ENCODE data around the gene SDK2. TPM values are rescaled to one million over a fixed set of nuclear protein-coding genes. Genes with fewer than 3 reads are reported as not detected.

SDK2 gene
- total RNA-seq, 1 experiment from 2014 or later = not detected

DNA sequence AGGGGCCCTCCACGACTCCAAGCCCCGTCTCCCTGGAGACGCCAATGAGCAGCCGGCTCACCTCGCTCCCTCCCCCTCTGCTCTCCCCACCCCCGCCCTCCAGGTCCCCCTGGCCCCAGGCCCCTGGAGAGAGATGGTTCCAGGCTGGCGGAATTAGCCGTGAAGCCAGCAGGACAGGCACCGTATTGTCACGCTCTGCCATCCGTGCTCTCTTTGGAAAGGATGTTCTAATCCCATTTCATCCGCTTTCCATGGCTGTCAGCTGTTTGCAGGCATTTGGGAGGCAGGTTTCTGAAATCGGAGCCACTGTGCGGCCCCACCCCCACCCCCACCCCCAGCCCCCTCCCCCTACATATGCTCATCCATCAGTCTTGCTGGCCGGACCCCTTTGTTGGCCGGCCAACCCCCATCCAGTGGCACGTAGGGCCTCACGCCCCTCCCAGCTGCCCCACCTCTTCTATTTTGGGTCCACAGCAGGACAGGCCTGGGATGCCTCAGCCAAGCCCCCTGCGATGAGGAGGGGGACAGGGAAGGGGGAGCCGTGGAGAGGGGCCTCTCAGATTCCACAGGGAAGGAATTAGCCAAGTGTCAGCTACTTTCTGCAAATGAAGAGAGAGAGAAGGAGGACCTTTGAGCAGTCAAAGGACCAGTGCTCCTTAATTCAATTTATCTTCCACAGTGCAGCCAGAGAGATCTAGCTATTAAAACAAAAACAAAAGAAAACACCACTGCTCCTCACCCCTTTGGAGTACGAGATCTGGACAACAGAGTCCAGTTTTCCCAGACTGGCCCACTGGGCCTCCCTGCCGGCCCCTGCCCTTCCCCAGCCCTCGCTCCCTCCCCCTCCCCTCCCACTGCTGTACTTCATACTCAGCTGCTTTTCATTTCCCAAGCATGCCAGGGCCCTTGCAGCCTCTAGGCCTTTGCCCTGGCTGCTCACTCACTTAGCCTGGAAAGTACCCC, 30.7 kb downstream of the SDK2 start:
- DNase-seq (ENCODE audit: low spot score) = no peak

DNA sequence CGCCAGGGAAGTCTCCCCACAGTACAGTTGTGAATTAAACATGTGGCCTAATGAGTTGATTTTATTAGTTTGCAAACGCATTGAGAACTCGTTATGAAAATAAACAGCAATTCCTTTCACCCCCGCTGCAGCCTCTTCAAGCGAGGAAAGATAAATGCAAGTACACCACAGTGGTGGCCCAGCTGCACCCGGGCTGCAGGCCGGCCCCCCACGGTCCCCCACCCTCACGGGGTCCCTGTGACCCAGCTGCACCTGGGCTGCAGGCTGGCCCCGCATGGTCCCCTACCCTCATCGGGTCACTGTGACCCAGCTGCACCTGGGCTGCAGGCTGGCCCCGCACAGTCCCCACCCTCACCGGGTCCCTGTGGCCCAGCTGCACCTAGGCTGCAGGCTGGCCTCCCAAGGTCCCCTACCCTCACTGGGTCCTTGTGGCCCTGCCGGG, 32.2 kb downstream of the SDK2 start:
- no peak for DNase-seq (ENCODE audit: low spot score)

DNA sequence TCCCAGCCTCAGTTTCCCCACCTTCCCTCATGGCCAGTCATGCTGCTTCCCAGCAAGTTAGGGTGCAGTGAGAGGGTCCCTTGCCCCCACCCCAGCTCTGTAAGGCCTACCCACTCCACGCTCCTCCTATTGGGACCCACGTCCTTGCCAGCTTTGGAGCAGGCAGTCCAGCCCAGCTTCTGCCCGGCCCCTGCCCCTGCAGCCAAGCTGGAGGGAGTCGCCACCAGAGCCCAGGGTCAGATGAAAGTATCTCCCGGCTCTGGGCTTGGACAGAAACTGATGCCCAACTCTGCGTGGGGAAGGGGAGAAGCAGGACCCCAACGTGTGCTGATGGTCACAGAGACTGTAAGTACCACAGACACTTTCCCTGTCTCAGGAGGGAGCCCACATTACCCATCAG, 32.6 kb downstream of the SDK2 start:
- no peak for DNase-seq (ENCODE audit: low spot score)

DNA sequence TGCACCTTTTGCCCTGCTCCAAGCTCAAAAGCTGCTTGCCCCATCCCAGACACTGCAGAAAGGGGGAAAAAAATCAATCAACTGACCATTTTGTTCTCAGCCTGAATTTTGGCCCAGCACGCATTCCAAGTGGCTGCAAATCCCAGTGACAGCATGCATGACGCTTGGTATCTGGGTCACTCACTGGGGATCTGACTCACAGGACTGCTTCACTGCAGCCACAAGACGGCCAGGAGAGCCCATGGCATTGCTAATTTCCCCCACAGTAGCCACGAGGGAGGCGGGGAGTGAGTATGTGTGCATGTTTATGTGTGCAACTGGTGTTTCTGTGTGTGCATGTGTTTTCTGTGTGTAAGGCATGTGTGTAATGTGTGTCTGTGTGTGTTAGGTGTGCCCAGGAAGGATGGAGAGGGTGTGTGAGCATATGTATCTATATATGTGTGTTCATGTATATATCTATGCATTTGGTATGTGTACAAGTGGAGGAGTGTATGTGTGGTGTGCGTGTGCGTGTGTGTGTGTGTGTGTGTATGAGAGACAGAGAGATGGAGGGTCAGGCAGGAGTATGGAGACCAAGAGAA, 33.8 kb downstream of the SDK2 start:
- DNase-seq (ENCODE audit: low spot score) = no peak

DNA sequence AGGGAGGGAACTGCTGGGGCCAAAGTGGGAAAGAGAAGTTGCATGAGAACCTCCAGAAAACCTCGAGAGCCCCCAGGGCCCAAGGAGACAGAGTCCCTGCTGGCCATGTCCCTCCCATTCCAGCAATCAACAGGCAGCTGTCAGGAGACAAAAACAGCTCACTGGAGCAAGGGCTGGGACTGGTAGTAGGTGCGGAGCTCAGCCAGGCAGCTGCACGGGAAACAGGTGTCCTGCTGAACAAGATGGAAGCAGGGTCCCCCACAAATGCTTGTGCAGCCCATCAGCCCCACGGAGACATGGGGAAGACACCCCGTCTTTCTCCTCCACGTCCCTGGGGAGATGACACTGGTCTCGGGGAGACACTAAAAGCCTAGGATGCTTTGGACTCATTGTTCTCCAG, 34.5 kb downstream of the SDK2 start:
- no peak for DNase-seq (ENCODE audit: low spot score)

GRCh38 chr17:73609060-73609459, 35.2 kb downstream of the SDK2 start:
- DNase-seq (ENCODE audit: low spot score) = no peak

GRCh38 chr17:73605444-73605843, 38.8 kb downstream of the SDK2 start:
- no peak for DNase-seq (ENCODE audit: low spot score)

GRCh38 chr17:73604476-73604875, 39.8 kb downstream of the SDK2 start:
- no peak for DNase-seq (ENCODE audit: low spot score)

GRCh38 chr17:73603971-73604370, 40.3 kb downstream of the SDK2 start:
- DNase-seq (ENCODE audit: low spot score) = no peak

DNA sequence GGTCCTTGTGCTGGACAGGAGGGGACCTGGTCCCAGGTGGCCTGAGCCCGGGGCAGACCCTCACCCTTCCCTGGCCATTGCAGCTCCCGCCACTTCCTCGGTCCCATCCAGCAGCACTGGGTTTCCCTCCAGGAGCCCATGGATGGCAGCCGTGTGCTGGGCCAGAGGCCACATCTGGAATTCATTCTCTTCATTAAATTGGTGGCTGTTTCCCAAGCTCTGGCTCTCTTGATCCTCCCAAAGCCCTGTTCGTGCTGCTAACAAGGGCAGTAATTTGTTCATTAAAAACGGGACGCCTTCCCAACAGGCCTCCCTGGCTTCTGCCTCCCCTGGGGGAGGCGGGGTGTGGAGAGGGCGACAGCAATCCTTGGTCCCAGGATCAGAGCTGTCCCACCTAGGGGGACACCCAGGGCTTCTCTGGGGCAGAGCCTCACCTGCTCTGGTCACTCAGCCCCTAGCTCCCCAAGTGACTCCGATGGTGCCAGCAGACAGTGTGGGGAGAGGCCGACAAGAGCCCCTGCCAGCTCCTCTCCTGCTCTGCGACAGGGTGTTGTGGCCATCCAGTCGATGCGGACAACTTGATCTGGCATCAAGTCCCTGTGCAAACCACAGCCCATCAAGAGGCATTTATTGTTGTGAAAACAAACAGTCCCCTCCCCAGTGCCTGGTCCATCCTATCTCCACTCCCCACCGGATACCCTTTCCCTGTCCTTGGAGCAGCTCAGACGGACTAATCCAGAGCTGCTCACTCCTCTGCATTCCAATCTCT, 44.0 kb downstream of the SDK2 start:
- DNase-seq (ENCODE audit: low spot score) = no peak

- DNase-seq (ENCODE audit: low spot score) = no peak
Measured at GRCh38 chr17:73599599-73599998, 44.6 kb downstream of the SDK2 start.

- DNase-seq (ENCODE audit: low spot score) = no peak
Measured at GRCh38 chr17:73598212-73598611, 46.0 kb downstream of the SDK2 start.

GRCh38 chr17:73595931-73596330, 48.3 kb downstream of the SDK2 start:
- DNase-seq (ENCODE audit: low spot score) = no peak

DNA sequence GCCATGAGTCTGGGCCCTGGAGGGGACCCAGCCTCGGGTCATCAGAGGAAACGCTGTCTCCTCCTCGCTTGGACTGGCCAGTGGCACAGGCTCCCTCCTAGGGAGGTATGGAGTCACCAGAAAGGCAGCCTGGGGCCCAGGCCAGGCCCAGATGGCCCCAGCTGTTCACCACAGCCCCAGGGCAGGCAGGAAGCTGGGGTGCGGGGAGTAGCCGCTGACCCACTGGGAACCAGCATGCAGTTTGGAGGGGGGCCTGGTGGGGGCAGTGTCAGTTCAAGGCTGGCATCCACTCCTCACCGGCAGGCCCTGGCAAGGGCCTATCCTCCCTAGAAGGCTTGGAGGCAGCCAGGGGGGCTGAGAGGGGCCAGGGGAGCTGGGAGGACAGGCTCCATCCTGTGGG, 48.8 kb downstream of the SDK2 start:
- no peak for DNase-seq (ENCODE audit: low spot score)

DNA sequence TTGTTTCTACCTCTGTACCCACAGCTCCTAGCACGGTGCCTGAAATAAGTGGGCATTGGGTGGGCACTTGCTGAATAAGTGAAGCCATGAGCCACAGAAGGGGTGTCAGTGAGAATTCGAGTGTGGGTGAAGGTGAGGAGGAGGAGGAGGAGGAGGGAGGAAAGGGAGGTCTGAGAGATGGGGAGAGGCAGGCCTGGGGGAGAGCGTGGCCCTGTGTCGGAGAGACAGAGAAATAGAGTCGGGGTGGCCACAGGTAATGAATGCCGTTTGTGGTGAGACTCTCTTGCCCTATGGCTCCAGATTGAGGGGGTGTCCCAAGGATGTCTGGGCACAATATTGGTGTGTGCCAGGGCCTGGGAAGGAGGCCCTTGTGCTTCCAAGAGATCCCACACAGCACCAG, 49.2 kb downstream of the SDK2 start:
- no peak for DNase-seq (ENCODE audit: low spot score)

- DNase-seq (ENCODE audit: low spot score) = no peak
Measured at GRCh38 chr17:73594598-73594997, 49.6 kb downstream of the SDK2 start.

- DNase-seq (ENCODE audit: low spot score) = no peak
Measured at GRCh38 chr17:73594025-73594424, 50.2 kb downstream of the SDK2 start.

DNA sequence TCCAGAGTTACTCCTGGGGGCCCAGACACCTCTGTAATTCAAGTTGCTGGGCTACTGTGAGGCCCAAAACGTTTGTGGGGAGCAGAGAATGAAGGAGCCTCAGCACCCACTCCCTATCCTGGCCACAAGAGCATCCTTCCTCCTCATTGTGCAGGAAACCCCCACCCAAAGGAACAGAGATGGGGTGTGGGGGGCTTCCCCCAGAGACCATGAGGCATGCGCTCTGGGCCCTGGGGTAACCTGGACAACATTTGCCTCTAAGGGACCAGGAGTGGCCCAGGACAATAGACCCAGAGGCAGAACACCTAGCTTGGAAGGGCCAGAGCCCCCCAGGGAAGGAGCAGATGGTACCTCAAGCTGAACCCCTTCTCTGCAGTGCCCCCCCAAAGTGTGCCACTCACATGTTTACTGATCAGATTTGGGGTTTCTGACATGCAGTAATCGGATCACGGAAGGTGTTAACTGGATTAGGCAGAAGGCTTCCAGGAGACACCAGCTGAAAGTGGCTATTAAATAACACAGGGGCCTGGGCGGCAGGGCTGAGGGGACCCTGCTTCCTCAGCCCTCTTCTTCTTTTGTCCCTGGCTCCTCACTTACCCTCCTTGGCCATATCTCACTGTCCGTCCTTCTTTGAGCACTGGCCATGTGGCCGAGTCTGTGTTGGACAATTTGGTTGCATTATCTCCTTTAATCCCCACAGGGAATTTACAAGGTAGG, 50.8 kb downstream of the SDK2 start:
- no peak for DNase-seq (ENCODE audit: low spot score)

GRCh38 chr17:73592501-73592961, 51.7 kb downstream of the SDK2 start:
- DNase-seq (ENCODE audit: low spot score) = no peak

DNA sequence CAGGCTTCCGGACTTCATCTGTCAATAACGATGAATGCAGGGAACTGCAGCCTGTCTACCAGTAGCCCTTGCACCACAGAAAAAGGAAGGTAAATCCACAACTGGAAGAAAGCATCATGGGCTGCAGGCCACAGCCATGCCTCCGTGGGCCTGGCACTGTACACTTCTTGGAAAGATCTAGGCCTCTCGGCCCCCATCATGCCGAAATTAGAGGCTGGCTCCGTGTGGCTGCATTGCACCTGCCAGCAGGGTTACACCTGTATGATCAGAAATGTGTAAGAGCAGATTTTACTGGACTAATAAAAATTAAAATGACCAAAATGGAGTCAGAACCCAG, 52.2 kb downstream of the SDK2 start:
- no peak for DNase-seq (ENCODE audit: low spot score)

DNA sequence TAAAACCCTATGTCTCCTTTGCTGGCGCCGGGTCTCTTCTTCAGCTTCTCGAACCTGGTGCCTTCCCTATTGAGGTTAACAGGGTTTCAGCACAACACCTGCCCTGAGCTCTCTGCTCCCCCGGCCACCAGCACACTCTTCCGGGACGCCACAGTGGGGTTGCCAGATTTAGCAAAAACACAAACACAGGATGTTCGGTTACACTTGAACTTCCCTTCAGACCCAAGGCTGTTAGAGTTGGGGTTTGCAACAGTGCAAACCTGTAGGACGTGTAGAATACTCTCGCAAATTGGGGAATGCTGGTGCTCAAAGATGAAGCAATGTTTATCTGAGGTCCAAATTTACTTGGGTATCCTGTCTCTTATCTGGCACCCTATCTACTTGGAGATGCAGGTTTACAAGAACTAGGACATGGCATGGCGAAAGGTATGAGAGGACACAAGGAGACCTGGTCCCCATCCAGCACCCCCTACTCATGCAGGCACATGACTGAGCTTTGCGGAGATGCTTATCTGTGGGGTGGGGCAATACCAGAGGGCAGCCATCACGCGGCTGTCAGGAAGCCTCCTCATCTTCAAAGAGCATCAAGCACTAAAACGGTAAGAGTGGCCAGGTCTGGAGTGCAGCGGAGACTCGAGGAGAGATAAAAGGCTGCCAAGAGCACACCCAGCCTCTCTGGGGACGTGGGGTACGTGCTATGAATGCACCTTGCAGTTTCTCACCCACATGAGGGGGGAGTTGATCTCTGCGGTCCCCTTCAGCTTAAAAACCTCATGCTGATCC, 52.8 kb downstream of the SDK2 start:
- no peak for DNase-seq (ENCODE audit: low spot score)
